GM12873 (cell line): Measurements from ENCODE around the gene FRYL.

ENCODE experiments used
- TF ChIP-seq, protein P1 (sequence below): IDR thresholded peaks from 2 replicates; pipeline ENCODE4 v1.5.1; 2012; ENCODE audit warnings: low read depth, mild to moderate bottlenecking, moderate library complexity, low read length, control low read depth; ENCODE audit not compliant: insufficient read depth; ENCODE audit errors: missing control alignments

Gene FRYL

DNA sequence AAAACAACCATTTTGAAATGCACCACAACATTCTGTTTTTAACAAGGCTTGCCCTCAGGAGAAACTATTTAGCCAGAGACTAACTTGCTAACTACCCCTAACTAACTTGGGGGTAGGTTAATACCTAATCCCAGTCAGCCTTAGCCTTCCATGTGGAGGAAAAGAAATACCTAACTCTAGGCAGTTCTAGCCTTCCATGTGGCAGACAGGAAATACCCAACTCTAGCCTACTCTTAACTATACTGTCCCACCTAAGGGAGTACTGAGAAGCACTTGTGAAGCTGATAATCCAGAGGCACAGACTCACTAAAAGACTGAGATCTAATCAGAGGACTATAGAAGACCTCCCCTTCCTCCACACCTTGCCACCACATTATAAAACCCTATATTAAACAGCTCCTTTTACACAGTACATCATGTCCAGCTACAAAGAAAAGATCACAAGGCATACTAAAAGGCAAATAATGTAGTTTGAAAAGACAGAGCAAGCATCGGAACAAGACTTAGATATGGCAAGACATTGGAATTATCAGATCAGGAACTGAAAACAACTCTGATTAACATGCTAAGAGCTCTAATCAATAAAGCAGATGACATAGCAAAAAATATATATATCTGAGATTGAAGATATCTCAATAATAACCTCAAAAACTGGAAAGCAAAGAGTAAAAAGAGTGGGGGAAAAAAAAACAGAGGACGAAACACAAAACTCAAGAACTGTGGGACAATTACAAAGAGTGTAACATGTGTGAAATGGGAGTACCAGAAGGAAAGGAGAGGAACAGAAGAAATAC is 52.2 kb downstream of the FRYL start:
- TF ChIP-seq, protein P1, sequence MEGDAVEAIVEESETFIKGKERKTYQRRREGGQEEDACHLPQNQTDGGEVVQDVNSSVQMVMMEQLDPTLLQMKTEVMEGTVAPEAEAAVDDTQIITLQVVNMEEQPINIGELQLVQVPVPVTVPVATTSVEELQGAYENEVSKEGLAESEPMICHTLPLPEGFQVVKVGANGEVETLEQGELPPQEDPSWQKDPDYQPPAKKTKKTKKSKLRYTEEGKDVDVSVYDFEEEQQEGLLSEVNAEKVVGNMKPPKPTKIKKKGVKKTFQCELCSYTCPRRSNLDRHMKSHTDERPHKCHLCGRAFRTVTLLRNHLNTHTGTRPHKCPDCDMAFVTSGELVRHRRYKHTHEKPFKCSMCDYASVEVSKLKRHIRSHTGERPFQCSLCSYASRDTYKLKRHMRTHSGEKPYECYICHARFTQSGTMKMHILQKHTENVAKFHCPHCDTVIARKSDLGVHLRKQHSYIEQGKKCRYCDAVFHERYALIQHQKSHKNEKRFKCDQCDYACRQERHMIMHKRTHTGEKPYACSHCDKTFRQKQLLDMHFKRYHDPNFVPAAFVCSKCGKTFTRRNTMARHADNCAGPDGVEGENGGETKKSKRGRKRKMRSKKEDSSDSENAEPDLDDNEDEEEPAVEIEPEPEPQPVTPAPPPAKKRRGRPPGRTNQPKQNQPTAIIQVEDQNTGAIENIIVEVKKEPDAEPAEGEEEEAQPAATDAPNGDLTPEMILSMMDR: no peak

DNA sequence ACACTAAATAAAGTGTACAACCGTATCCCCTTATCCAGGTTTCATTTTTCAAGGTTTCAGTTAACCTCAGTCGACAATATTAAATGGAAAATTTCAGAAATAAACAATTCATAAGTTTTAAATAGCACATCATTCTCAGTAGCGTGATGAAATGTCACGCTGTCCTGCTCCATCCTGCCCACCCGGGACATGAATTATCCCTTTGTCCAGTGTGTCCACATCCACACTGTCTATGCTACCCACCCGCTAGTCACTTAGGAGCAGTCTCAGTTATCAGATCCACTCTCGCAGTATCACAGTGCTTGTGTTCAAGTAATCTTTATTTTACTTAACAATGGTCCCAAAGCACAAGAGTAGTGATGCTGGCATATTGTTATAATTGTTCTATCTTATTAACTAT is 54.7 kb downstream of the FRYL start:
- TF ChIP-seq, protein P1: no peak

DNA sequence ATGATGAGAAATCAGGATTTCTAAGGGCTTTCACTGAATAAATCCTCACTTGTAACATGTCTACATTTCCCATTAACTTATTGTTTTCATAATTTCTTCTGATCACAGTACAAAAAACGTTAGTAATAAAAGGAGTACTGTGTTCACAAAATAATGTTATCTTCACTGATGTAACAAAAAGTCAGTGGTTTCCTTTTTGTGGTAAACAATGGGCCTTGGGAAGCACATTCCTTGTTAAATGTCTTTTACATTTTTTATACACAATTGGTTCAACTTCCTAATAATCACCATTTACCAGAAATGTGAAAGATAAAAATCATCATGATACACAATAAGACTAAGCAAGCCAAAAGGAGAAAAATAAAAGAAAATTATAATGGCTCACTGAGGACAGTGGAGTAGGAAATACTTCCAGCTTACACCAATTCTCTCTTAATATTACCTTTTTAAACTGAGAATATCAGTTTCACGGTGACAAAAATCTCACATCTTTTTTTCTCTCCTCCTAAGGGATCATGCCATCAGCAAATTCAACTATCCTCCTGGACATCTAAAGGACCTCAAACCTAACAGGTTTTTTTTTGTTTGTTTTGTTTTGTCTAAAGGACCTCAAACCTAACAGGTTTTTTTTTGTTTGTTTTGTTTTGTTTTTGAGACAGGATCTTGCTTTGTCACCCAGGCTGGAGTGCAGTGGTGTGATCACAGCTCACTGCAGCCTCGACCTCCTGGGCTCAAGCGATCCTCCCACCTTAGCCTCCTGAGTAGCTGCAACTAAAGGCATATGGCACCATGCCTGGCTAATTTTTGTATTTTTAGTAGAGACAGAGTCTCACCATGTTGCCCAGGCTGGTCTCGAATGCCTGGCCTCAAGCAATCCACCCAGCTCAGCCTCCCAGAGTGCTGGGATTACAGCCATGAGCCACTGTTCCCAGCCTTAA is 57.3 kb downstream of the FRYL start:
- TF ChIP-seq, protein P1: no peak

DNA sequence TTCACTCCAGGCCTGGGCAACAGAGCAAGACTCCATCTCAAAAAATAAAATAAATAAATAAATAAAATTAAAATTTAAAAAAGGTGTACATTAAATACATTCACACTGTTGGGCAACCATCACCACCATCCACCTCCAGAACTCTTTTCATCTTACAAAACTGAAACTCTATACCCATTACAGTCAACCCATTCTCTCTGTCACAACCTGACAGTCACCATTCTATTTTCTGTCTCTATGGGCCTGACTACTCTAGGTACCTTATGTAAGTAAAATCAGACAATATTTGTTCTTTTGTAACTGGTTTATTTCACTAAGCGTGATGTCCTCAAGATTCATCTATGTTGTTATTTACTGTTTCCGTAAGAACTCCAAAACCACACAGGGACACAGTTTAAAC is 59.6 kb downstream of the FRYL start:
- TF ChIP-seq, protein P1: no peak

DNA sequence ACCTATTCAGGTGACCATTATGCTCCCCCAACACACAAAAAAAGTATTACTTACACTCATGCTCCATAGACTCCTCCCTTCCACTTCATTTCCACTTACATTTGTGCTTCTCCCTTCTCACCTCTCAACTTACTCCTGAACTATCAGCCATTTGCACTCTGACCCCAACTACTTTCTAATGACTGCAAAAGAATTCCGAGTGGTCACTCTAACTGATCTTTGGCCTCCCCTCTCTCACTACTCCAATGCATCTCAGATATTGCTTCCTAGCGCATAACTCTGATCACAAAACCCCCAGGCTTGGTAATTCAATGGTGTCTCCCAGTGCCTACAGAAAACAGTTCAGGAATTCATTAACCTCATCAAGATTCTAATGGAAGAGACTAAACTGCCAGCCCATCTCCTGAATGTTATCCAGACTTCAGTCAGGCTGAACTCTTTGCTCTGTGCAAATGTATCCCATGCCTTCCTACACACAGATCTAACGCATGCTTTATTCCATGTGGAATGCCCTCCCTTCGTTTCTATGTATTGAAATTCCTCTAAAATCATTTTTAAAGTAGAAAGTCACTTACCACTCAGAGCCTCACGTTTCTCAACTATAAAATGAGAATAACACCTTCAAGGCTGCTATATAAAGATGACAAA is 61.1 kb downstream of the FRYL start:
- TF ChIP-seq, protein P1: no peak

DNA sequence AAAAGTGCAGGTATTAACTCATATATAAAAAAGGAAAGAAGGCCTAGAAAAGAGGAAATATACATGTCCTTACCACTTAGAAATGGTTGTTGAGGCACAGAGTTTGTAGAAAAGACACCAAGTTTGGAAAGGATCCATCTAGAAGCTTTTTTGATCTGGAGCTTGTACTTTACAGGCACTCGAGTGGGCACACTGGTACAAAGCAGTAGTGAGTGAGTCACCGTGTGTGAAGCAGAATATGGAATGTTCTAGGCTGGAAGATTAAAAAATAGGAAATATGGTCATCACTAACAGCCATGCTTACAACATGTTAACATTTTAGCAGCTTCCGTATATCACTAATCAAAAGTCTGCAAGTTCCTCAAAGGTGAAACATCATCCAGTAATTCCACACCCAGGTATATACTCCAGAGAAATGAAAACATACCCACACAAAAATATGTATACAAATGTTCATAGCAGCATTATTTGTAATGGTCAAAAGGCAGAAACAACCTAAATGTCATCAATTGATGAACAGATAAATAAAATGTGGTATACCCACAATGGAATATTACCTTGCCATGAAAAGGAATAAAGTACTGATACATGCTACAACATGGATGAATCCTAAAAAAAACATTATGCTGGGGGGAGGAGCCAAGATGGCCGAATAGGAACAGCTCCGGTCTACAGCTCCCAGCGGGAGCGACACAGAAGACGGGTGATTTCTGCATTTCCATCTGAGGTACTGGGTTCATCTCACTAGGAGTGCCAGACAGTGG is 69.5 kb downstream of the FRYL start:
- TF ChIP-seq, protein P1: no peak

DNA sequence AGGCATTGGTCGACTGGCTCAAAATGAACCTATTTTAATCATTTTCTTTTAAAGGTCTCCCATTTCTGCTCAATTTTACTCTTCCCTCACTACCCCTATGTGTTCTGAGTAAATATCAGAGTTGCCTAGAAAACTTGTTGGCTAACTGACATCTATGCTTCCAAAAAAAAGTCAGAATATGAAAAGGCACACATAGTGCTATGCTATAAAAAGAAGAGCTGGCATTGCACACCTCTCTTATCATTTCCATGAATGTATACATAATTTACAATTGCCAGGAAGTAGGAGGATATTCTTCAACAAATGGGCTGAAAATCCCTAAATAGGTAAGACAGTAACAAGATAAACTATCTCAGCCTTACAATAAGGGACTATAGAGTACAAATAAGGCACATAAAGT is 70.2 kb downstream of the FRYL start:
- TF ChIP-seq, protein P1: no peak
